AML-193 (cell line): ENCODE data around the gene HOXC5.

ENCODE experiments used
- DNase-seq, 2 experiments: peaks; one replicate each; lab custom pipeline; 2025; lab: John Stamatoyannopoulos, UW

HOXC5 gene

DNA sequence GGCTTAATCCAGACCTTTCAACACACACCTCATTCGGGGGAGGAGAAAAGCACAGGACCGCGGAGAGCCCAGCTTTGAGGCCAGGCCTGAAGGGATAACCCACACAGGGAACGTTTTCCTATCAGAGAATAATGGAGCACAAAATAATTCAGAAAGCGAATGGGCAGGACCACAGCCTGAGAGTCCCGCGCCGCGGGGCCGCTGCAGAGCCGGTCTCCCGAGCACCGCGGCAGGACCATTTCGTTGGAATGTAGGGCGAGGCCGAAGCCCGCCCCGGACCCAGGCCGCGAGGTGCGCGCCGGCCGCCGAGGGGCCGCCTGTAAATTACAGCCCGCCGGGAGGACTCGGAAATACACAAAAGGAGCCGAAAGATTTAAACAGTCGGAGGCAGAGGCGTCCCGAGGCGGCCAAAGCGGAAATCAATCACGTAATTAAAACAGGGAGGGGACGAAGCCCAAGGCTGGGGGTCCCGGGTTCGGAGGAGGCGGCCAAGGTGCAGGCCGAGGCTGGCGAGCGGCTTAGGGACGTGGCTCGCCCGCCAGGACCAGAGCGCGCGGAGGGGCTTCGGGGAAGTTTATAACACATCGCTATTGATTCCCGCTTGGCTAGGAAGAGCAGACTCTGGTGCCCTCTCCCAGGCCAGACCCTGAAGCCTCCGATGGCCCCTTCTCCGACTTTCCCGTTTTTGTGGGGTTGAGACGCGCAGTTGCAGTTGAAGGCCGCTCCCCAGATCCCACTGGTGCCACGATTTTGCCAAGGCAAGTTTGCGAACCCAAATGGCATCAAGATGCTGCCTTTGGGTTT, 14.5 kb downstream of the HOXC5 start:
- no peak for DNase-seq

DNA sequence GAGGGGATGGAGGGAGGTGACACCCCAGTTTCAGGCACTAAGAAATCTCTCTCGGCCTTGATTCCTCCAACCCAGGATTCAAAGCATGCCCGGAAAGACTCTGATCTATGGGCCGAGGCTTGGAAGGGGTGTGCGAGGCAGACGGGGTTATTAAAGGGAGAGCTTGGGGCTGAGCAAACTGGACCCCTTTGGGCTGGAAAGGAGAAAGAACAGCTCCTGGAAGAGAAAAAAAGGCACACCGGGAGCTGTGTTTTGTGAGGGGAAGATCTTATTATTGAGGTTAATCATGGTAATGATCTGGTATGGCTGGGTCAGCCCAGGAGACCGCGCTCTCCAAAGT, 15.1 kb downstream of the HOXC5 start:
- no peak for DNase-seq

DNA sequence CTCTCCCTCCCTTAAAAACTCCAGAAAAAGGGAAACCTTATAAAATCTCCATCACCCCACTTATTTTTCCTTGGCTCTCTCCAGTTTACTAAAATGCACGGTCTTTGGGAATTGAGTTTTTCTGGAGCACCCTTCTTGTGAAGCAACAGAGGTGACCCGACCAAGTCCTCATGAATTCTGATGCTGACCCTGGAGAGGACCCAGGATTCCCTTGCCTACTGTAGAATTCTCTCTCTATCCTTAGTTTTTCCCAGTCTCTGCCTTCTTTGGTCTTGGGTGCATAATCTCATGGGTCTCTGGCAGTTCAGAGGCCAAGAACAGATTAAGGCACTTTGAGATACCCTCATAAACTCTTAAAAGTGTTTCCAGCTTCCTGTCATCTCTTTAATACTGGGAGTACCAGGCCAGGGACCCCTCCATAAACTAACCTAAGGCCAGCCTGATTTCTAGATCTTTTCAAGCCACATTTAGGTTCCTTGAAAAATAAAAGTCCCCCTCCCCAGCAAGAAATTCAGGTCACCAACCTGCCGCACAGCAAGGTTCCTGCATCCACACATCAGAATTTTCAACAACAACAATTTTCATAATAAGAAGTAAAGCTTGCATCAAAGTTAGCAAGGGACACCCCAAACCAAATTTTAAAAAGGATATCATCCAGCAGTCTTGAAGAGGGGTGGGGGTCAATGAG, 15.7 kb downstream of the HOXC5 start:
- DNase-seq, result no peak

DNA sequence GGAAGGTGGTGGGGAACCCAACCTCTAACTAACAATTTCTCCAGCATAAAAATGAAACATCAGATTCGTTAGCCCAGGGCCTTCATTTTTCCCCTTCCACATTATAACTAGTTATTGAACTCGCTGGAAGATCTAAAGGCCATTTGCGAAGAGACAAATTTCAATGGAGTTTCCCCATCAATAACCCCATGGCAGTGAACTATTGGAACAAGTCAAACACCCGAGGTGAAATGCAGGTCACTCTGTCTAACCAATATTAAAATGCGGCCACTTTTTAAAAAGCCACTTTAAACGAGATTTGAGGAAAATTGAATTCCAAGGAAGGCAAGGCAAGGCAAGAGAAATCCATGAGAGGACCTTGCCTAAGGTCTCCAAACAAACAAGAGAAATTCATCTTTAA, 16.3 kb downstream of the HOXC5 start:
- DNase-seq, result no peak

DNA sequence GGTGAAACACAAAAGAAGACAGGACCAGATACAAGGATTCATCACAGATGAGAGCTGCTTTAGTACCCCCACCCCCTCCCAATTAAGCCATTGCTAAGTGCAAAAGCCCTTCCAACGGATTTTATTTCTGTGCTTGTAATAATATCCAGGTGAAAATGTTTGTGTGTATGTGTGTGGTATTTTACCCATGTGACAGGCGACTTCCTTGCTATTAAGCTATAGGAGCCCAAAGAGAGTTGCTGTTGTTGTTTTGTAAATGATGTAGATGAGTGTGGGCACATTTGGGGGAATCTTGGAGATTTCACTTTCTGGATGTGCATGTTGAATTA, 17.6 kb downstream of the HOXC5 start:
- DNase-seq, result no peak

DNA sequence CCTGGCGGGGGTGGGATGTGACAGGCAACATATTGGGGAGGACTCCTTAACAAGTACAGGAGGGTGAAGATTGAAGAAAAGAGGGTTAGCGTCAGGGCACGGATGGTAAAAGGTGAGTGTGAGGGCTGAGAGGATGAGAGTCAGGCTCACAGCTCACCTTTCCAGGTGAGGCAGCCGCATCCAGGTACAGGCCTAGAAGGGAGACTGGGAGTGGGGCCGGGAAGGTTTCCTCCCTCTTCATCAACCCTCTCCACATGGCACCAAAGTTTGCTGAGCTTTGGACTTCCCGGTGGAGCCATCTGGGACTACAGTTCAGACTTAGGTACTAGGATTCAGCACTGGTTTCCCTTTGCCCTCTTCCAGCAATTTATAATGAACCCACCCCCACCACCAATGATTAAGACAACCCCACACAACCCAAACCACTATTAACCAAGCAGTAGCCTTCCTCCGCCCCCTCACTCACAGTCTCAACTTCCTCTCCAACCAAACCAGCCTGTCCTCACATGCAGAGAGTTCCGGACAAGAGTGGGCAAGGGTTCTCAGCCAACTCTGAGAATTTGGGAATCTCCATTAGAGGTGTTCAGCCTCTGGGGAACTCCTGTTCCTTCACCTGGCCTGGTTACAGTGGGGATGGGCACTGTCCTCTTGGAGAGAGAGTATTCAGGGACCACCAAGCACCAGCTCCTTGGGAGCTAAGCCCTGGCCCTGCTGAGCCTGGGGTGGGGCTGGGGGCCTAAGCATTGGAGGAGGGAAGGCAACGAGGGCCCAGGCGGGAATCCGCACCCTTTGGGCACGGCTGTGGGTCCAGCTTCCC, 18.4 kb downstream of the HOXC5 start:
- DNase-seq, result no peak

DNA sequence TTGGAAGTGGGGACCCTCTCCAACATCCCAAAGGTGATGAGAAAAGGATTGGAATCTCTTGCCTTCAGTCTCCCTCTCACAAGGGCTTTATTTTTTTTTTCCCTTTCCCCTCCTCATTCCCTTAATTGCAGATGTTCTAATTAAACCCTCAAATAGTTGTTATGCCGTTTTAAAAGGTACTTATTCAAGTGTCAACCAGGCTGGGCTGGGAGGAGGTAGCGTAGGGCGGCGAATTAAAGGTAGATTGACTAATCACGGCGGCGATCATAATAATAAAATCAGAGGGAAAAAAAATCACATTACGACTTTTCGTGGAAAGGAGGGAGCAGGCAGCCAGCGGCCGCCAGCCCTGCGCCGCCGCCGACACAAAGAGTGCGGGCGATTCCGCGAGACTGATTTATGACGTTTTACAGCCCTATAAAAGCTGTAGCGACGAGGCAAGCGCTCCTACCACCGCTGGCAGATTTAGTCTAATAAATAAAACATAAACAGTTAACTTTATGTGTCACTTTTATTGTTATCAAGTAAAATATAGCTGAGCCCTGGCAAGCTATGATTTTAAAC, 19.1 kb downstream of the HOXC5 start:
- no peak for DNase-seq

DNA sequence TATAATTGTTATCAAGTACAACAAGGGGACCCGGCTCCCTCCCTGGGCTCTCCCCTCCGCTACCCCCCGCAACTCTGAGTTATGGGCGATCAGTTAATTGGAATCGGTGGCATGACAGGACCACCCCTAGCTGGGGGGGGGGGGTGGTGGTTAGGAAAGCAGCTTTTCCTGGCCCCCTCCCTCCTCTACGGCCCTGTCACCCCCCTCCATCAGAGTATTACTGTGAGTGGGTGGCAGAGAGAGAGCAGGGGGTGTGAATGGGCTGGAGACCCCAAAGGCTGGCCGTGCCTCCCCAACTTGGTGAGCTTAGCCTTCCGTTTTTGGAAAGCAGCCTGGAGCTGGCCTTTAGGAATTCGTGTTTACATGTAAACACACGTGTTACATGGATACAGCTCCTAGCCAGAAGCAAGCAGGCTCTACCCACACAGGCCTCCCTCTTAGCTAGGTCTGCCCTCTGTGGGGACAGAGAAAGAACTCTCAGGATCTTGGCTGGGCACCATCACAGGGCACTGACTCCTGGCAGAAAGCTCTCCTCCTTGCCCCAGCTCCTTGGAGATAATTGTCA, 19.7 kb downstream of the HOXC5 start:
- no peak for DNase-seq

DNA sequence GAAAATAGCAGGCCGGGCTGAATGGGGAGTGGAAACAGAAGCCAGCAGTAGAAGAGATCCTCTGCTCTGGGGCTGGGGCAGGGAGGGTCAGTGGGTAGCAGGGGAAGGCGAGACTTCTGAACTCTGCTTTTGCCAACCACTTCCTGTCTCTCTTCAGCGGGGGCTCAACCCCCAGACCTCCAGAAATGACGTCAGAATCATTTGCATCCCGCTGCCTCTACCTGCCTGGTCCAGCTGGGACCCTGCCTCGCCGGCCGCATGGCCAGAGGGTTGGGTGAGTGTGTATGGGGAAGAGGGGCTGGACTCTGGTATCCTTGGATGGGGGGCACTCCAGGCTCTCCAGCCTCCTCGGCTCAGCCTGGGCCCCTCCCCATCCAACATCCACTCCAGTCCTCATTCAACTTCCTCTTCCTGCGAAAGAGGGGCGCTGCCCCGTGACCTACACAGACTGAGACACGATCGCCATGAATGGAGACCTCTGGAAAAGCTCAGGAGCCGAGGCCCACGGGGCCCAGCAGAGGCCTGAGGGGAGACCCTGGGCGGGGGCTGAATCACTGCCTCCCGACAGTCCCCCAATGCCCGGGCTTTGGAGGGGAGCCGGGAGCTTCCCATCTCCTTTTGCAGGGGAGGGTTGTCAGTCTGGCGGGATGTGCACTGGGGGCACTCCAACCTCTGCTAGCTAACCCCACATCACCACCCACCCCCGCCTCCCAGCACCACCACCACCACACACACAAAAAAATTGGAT, 20.3 kb downstream of the HOXC5 start:
- no peak for DNase-seq

DNA sequence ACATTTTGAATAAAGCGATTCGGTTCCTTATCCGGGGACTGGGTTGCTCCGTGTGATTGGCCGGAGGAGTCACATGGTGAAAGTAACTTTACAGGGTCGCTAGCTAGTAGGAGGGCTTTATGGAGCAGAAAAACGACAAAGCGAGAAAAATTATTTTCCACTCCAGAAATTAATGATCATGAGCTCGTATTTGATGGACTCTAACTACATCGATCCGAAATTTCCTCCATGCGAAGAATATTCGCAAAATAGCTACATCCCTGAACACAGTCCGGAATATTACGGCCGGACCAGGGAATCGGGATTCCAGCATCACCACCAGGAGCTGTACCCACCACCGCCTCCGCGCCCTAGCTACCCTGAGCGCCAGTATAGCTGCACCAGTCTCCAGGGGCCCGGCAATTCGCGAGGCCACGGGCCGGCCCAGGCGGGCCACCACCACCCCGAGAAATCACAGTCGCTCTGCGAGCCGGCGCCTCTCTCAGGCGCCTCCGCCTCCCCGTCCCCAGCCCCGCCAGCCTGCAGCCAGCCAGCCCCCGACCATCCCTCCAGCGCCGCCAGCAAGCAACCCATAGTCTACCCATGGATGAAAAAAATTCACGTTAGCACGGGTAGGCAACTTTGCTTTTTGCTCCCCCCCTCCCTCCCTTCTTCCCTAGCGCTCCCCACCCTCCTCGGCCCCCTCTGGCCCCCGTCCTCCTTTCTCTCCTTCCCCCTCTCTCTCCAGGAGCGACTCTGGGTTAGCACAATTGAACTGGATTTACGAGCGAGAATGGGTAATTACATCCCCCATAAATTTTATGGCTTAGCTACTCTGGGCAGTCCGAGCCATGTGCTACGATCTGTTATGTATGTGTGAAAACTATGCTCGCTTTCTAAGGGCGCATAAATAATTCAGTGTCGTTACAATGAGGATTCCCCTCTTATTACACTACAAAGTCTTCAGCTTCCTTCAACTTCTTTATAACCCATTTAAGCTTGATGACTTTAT, 21.2 kb downstream of the HOXC5 start, which contains the start of gene HOXC4:
Gene HOXC4 (plus strand): TSS at position 85 of the 991 bp plus-strand sequence. CDS start 88 bp downstream, at position 173.
- no peak for DNase-seq

DNA sequence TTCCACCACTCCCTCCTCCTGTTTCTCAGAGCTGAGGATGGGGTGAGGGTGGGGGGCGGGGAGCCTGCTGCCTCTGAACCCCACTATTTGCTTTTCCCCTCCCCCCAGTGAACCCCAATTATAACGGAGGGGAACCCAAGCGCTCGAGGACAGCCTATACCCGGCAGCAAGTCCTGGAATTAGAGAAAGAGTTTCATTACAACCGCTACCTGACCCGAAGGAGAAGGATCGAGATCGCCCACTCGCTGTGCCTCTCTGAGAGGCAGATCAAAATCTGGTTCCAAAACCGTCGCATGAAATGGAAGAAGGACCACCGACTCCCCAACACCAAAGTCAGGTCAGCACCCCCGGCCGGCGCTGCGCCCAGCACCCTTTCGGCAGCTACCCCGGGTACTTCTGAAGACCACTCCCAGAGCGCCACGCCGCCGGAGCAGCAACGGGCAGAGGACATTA, 21.9 kb downstream of the HOXC5 start:
- no peak for DNase-seq

DNA sequence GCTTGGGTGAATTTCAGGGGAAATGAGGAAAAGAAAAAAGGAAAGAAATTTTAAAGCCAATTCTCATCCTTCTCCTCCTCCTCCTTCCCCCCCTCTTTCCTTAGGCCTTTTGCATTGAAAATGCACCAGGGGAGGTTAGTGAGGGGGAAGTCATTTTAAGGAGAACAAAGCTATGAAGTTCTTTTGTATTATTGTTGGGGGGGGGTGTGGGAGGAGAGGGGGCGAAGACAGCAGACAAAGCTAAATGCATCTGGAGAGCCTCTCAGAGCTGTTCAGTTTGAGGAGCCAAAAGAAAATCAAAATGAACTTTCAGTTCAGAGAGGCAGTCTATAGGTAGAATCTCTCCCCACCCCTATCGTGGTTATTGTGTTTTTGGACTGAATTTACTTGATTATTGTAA, 22.7 kb downstream of the HOXC5 start:
- DNase-seq, result no peak

DNA sequence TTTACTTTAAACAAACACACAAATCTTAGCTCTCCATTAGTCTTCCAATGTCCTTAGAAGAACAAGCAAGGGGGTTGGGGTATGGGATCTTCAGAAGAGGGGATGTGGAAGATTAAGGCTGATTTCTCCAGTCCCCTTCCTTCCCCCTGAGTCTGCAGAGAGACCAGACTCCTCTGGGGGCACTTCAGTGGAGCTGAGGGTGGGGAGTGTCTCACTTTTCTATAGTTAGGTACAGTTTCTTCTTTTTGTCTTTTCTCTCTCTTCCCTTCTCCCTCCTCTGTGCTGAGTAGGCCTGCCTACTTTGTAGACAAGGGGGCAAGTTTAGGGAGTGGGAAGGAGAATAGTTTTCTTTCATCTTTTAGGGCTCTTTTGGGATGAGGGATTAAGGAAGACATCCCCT, 23.3 kb downstream of the HOXC5 start:
- DNase-seq, result no peak

DNA sequence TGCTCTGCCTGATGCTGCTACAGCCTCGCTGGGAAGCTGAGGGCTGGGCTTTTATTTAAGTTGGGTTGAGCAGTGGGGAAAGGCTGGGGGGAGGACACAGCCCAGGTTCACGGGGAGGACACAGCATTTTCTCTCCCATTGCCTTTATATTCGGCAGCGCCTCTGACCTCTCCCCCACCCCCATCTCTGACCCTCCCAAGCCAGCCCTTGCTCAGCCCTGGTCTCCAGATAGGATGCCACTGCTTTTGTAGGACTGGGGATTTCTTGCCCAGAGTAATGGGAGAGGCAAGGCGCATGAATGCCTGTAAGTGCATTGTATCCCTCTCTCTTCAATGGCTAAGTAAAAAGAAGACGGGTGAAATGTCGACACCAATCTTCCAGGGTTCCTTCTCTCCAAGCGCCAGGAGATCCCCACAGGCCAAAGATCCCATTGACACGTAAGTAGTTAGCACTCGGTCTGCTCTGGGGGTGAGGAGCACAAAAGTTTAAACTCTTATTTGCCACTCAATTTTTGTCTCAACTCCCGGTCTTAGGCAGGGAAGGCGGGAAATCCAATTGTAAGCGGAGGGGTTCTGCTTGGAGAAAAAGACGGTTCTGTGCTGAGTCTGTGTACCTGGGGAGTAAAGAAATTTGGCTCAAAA, 25.4 kb downstream of the HOXC5 start:
- no peak for DNase-seq

DNA sequence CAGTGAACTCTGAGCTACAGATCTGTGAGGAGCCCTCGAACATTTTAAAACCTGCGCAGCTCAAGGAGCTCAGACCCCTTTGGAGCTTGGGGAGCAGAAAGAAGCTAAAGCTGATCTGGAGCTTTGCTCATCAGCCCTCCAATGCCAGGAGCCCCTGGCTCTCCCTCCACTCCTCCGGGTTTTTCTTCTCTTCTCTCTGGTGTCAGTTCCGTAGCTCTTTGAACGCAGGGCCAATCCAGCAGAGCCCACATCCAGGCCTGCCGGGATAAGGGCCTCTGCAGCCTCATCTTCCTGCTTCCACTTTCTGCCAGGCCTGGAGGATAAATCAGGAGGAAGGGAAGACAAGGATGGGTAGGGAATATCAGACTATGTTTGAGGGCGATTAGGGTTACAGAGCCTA, 26.8 kb downstream of the HOXC5 start:
- no peak for DNase-seq

DNA sequence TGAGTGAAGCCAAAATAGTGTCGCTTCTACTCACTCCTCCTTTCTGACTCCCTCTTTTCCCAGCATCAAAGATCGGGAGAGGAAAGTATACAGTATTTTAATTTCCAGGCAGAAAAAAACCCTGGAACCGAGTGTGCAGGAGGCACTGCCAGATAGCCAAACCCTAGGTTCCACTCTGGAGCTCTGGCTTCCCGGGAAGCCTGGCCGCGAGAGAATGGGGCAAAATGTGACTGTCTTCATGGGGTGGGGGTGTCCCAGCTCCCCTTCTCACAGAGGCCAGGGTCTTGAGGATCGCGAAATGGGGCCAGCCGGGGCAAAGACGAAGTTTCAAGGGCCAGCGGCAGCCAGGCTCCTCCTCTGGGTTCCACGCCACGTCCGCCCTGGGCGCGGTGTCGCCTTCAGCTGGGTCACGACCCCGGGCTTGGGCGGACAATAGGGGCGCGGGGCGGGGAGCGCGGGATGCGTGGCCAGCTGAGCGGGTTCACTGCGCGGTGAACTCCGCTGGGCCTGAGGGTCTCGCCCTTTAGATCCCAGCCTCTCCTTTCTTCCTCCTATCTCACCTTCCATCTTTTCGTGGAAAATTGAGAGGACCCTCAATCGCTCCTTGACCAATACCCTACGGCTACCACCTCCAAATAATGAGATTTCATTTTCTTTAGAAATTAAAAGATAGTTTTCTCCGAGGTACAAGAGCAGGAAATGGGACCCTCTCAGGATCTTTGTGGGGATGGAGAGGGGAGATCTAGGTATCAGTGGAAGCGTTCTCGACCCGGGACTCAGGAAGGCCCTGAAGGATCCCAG, 27.5 kb downstream of the HOXC5 start:
- no peak for DNase-seq

DNA sequence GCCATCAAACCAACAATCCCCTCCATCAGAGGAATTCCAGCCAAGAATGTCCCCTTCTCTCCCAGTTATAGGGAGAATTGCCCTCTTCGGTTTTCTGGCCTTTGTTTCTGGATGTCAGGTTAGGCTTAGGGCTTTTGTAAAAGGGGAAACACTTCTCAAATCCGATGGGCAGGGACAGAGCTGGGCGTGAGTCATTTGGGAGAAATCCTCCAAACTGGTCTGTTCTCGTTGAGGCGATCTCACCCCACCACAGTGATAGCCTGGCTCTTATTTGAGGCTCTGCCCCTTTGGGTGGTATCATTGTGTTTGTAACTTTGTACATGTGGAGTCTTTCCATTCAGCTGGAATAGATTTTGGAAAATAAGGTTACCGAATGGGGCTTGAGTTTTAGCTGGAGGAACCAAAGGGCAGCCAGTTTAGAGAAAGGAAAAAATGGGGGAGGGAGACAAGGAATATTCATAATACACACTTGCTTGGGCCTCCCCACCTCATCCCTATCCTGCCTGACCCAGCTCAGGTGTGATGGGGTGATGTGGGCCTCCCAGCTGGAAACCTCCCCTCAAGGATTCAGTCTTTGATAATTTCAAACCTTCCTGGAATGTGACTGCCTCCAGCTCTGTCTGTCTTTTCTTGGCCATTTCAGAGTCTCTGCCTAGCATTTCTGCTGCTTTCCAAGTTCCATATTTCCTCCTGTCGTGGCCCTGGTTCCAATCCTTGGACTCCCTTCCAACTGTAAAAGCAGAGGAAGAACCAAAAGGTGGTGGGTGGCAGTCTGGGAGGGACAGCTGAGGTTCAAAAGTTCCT, 28.3 kb downstream of the HOXC5 start:
- no peak for DNase-seq

DNA sequence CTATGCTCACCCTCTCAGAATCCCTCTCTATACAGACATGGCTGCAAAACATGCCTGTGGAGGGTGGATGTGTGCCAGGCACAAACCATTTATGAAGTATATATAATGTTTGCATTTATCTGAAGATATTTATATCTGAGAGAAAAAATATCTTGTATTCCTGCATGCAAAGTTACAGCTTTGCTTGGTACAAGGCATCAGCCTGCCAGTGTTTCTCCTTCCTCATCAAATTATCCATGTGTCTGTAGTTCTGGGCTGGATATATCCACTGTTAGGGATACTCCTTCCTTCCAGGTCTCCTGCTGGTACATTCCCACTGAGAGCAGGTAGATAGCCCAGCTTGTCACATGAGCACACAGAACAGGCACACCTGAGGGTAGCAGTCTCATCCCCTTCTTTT, 32.8 kb downstream of the HOXC5 start:
- no peak for DNase-seq
